Psoas muscle (tissue), 8 donors: ENCODE measurements around the gene SMARCA4. TPM values are rescaled to one million over a fixed set of nuclear protein-coding genes. Genes with fewer than 3 reads are reported as not detected.

Experiments used
- ATAC-seq, 4 donors: fragments of 200-7000 bp; cut with Tn5 transposase; one replicate each; pipeline ENCODE4 v1.9.1; 2020; ENCODE audit warnings: moderate library complexity in 3 of 4, mild to moderate bottlenecking in 2 of 4
- DNase-seq, 2 donors: peaks; one replicate each; pipeline ENCODE4 v3.0.0-alpha.2; 2020
- H3K27ac ChIP-seq: fragments of 200-600 bp; one replicate; pipeline ENCODE4 v1.8.0; 2022
- H3K27me3 ChIP-seq, 3 donors: fragments of 200-600 bp in 1 of 3; one replicate each; pipeline versions ENCODE4 v1.6.1 to v1.8.0; 2013 to 2022; ENCODE audit warnings: low read length in 2 of 3, mild to moderate bottlenecking in 2 of 3, moderate library complexity in 1 of 3; ENCODE audit not compliant: insufficient read depth in 3 of 3
- H3K36me3 ChIP-seq, 2 donors: fragments of 200-600 bp in 1 of 2; one replicate each; pipeline versions ENCODE4 v1.6.1 to v1.8.0; 2013 to 2022; ENCODE audit warnings: low read depth in 1 of 2, mild to moderate bottlenecking in 1 of 2, moderate library complexity in 1 of 2; ENCODE audit not compliant: insufficient read depth in 1 of 2
- H3K4me1 ChIP-seq: fragments of 200-600 bp; one replicate; pipeline ENCODE4 v1.8.0; 2022
- H3K4me3 ChIP-seq: fragments of 200-600 bp; one replicate; pipeline ENCODE4 v1.8.0; 2022; ENCODE audit warnings: mild to moderate bottlenecking
- H3K9me3 ChIP-seq: fragments of 200-600 bp; one replicate; pipeline ENCODE4 v1.8.0; 2022
- WGBS, 3 donors: extraction: QIAGEN DNeasy Blood & Tissue Kit; methylation state at CpG; one replicate each; pipeline versions ENCODE4 v1.1.6 to v1.1.7; 2013; 5-methylcytosine and 5-hydroxymethylcytosine counted together
- intact Hi-C, 2 donors: fragments of 100-400 bp; cut with DNase I; formaldehyde crosslinking; loops; one replicate each; pipeline versions ENCODE4 v1.11.0 to v1.14.2; 2022
- polyA plus RNA-seq, 3 donors: library from polyadenylated mRNA; stranded (reverse); fragments of 200-250 nt; gene quantifications; one replicate each; pipeline ENCODE4 v1.2.3, GENCODE V29; 2013
- total RNA-seq, 4 donors: library from RNA; stranded (reverse); fragmentation: NEBNext Ultra II Directional in 2 of 4; extraction: Animal tissue kit (Norgen Biotek cat#: 25700) in 2 of 4; gene quantifications; one replicate each; pipeline versions ENCODE4 v1.2.1 to v1.2.4, GENCODE V29; 2021 to 2023
- TF ChIP-seq, protein P1 (sequence below): fragments of 200-600 bp; IDR thresholded peaks from one replicate; pipeline ENCODE4 v1.8.0; 2022; ENCODE audit warnings: antibody characterized with exemption
- donor health status: healthy with polysubstance abuse.
- donor health status: DM: no; HTN: no; CAD: no; lungs with moderate emphysema.
- donor health status: Bipolar disorder and iron deficiency.
- donor health status: healthy.
- donor health status: DM: yes; HTN: yes; CAD: no.
- donor health status: DM: no; HTN: no; CAD: no.
- donor health status: DM: no; HTN: no; CAD: no.
- donor health status: DM: yes; HTN: yes; CAD: no.

Gene SMARCA4
- total and polyA plus RNA-seq, 7 donors = 34.8 to 124 (median 51.9) TPM

GRCh38 chr19:11041966-11042627, 81.3 kb downstream of the SMARCA4 start:
- TF ChIP-seq, protein P1, sequence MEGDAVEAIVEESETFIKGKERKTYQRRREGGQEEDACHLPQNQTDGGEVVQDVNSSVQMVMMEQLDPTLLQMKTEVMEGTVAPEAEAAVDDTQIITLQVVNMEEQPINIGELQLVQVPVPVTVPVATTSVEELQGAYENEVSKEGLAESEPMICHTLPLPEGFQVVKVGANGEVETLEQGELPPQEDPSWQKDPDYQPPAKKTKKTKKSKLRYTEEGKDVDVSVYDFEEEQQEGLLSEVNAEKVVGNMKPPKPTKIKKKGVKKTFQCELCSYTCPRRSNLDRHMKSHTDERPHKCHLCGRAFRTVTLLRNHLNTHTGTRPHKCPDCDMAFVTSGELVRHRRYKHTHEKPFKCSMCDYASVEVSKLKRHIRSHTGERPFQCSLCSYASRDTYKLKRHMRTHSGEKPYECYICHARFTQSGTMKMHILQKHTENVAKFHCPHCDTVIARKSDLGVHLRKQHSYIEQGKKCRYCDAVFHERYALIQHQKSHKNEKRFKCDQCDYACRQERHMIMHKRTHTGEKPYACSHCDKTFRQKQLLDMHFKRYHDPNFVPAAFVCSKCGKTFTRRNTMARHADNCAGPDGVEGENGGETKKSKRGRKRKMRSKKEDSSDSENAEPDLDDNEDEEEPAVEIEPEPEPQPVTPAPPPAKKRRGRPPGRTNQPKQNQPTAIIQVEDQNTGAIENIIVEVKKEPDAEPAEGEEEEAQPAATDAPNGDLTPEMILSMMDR = no peak
- Histone ChIP-seq H3K4me1 (no peaks in the 10 kb centered on the region), H3K9me3 (no peaks in the 10 kb centered on the region), H3K4me3 (no peak overlapping the region), H3K27ac (no peak overlapping the region), H3K36me3 (peaks cover 6 to 77% of the 10 kb centered on the region in 2 donors), H3K27me3 (no peaks in the 10 kb centered on the region)
- intact Hi-C loops = no loop called here
- 82 to 92% (median 89%) methylated on average over 13 of the region's 13 CpGs for WGBS, 3 donors
- ATAC-seq (no peak), DNase-seq (no peak)

DNA sequence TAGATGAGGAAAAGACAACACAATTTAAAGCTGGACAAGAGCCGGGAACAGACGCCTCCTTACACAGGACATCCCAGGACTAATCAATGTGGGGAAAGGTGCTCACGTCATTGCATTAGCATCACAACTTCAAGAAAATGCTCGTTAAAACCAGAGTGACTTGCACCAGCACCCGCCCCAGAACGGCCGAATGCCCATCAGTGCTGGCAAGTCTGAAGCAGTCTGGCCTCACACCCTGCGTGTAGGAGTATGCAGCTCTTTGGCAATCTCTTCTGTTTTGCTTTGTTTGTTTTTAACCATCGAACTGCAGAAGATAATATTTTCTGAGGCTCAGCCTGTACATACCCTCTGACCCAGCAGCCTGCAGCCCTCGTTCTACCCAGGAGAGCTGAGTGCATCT, 83.6 kb downstream of the SMARCA4 start:
- TF ChIP-seq, protein P1 = no peak
- DNase-seq (no peak), ATAC-seq (no peak)
- Histone ChIP-seq H3K36me3 (peaks cover 6 to 74% of the 10 kb centered on the region in 2 donors), H3K27ac (no peak overlapping the region), H3K4me3 (no peak overlapping the region), H3K4me1 (no peaks in the 10 kb centered on the region), H3K9me3 (no peaks in the 10 kb centered on the region), H3K27me3 (no peaks in the 10 kb centered on the region)
- WGBS, 3 donors = 86 to 90% (median 88%) methylated on average over 10 of the region's 10 CpGs
- intact Hi-C loops = no loop called here

DNA sequence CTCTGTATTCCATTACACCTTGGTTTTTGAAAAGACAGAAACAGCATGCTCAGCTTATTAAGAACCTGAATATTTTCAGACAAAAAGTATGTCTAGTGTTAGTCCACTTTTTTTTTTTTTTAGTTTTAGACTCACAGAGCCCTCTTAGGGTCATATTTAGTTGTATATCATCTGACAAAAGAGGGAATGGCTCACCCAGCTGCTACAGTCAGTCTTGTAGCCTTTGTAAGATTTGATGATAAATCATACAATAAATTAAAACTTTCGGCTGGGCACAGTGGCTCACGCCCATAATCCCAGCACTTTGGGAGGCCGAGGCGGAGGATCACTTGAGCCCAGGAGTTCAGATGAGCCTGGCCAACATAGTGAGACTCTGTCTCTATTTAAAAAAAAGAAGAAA, 84.7 kb downstream of the SMARCA4 start:
- TF ChIP-seq, protein P1 = no peak
- DNase-seq = no peak
- no peaks in the 10 kb centered on the region for H3K4me1 ChIP-seq
- no peak for ATAC-seq
- no peaks in the 10 kb centered on the region for H3K9me3 ChIP-seq
- 86 to 87% (median 87%) methylated on average over 4 of the region's 4 CpGs for WGBS, 3 donors
- H3K27ac ChIP-seq = no peak overlapping the region
- no peak overlapping the region for H3K4me3 ChIP-seq
- peaks cover 6 to 77% of the 10 kb centered on the region in 2 donors for H3K36me3 ChIP-seq
- no peaks in the 10 kb centered on the region for H3K27me3 ChIP-seq
- intact Hi-C loops = no loop called here

GRCh38 chr19:11046605-11047354, 86.0 kb downstream of the SMARCA4 start:
- Histone ChIP-seq H3K4me1 (no peaks in the 10 kb centered on the region), H3K27me3 (no peaks in the 10 kb centered on the region), H3K27ac (no peak overlapping the region), H3K9me3 (no peaks in the 10 kb centered on the region), H3K4me3 (no peak overlapping the region), H3K36me3 (peaks cover 6 to 69% of the 10 kb centered on the region in 2 donors)
- DNase-seq (no peak), ATAC-seq (no peak)
- TF ChIP-seq, protein P1 = no peak
- WGBS, 3 donors = 91 to 95% (median 93%) methylated on average over 14 of the region's 14 CpGs
- intact Hi-C loops = no loop called here
